Measurements from ENCODE around the gene MAPK12. TPM values are rescaled to one million over a fixed set of nuclear protein-coding genes. Genes with fewer than 3 reads are reported as not detected.

MAPK12 gene
- total RNA-seq, 1 donor from 2014 or later, result 12.4 TPM

- Histone ChIP-seq H3K27me3 (ENCODE audit: control insufficient read depth, insufficient read depth, low read length) (no peaks in the 10 kb centered on the region), H3K36me3 (ENCODE audit: control insufficient read depth, insufficient read depth, low read length) (peaks cover 69% of the 10 kb centered on the region), H3K4me3 (ENCODE audit: low read depth, low read length) (no peak overlapping the region)
- DNase-seq (ENCODE audit: low read depth) (no peak), FAIRE-seq (no peak)
- no peak for TF ChIP-seq CTCF (IDR thresholded peaks at IDR 0.05; ENCODE audit: insufficient read depth, low read length, severe bottlenecking)
Measured at GRCh38 chr22:50285568-50286229, 24.2 kb upstream of the MAPK12 start.

- no peak overlapping the region for H3K4me3 ChIP-seq (ENCODE audit: low read depth, low read length)
- DNase-seq (ENCODE audit: low read depth), result no peak
Measured at GRCh38 chr22:50284479-50284878, 23.0 kb upstream of the MAPK12 start.

GRCh38 chr22:50283821-50284220, 22.3 kb upstream of the MAPK12 start:
- DNase-seq (ENCODE audit: low read depth), result no peak
- TF ChIP-seq CTCF (IDR thresholded peaks at IDR 0.05; ENCODE audit: insufficient read depth, low read length, severe bottlenecking), result no peak
- Histone ChIP-seq H3K36me3 (ENCODE audit: control insufficient read depth, insufficient read depth, low read length) (peaks cover 67% of the 10 kb centered on the region), H3K4me3 (ENCODE audit: low read depth, low read length) (no peak overlapping the region), H3K27me3 (ENCODE audit: control insufficient read depth, insufficient read depth, low read length) (no peaks in the 10 kb centered on the region)
- FAIRE-seq, result no peak

More at GRCh38 chr22:50284479-50284878, 23.0 kb upstream of the MAPK12 start:
- TF ChIP-seq CTCF (IDR thresholded peaks at IDR 0.05; ENCODE audit: insufficient read depth, low read length, severe bottlenecking), result no peak
- no peak for FAIRE-seq
- peaks cover 67% of the 10 kb centered on the region for H3K36me3 ChIP-seq (ENCODE audit: control insufficient read depth, insufficient read depth, low read length)
- no peaks in the 10 kb centered on the region for H3K27me3 ChIP-seq (ENCODE audit: control insufficient read depth, insufficient read depth, low read length)

GRCh38 chr22:50282361-50283155, 21.1 kb upstream of the MAPK12 start:
- peaks cover 67% of the 10 kb centered on the region for H3K36me3 ChIP-seq (ENCODE audit: control insufficient read depth, insufficient read depth, low read length)
- no peak for FAIRE-seq
- no peak for TF ChIP-seq CTCF (IDR thresholded peaks at IDR 0.05; ENCODE audit: insufficient read depth, low read length, severe bottlenecking)
- no peak overlapping the region for H3K4me3 ChIP-seq (ENCODE audit: low read depth, low read length)
- peak; percentile 93 for DNase-seq (ENCODE audit: low read depth)
- H3K27me3 ChIP-seq (ENCODE audit: control insufficient read depth, insufficient read depth, low read length), result no peaks in the 10 kb centered on the region

GRCh38 chr22:50281957-50282356, 20.5 kb upstream of the MAPK12 start:
- Histone ChIP-seq H3K4me3 (ENCODE audit: low read depth, low read length) (no peak overlapping the region), H3K27me3 (ENCODE audit: control insufficient read depth, insufficient read depth, low read length) (no peaks in the 10 kb centered on the region), H3K36me3 (ENCODE audit: control insufficient read depth, insufficient read depth, low read length) (peaks cover 67% of the 10 kb centered on the region)
- FAIRE-seq (no peak), DNase-seq (ENCODE audit: low read depth) (no peak)
- no peak for TF ChIP-seq CTCF (IDR thresholded peaks at IDR 0.05; ENCODE audit: insufficient read depth, low read length, severe bottlenecking)

Data from bronchial epithelial cell (primary cell).